Right lobe of liver (tissue), 6 donors: ENCODE data around the gene CD276. TPM values are rescaled to one million over a fixed set of nuclear protein-coding genes. Genes with fewer than 3 reads are reported as not detected.

ENCODE experiments used
- ATAC-seq, 4 donors: fragments of 200-7000 bp; cut with Tn5 transposase; one replicate each; pipeline ENCODE4 v1.9.1; 2020; ENCODE audit warnings: mild to moderate bottlenecking in 4 of 4, moderate library complexity in 4 of 4
- DNase-seq, 3 donors: peaks; one replicate each; pipeline ENCODE4 v3.0.0-alpha.2; 2020
- H3K27ac ChIP-seq, 3 donors: fragments of 200-600 bp; one replicate each; pipeline ENCODE4 v1.8.0; 2022
- H3K27me3 ChIP-seq, 2 donors: fragments of 200-600 bp; one replicate each; pipeline ENCODE4 v1.8.0; 2022
- H3K36me3 ChIP-seq, 4 donors: fragments of 200-600 bp; sonication (generic) in 1 of 4; one replicate each; pipeline versions ENCODE4 v1.5.1 to v1.8.0; 2017 to 2022; ENCODE audit warnings: control low read depth in 1 of 4
- H3K4me1 ChIP-seq, 4 donors: fragments of 200-600 bp; sonication (generic) in 1 of 4; one replicate each; pipeline versions ENCODE4 v1.5.1 to v1.8.0; 2017 to 2022; ENCODE audit warnings: control low read depth in 1 of 4
- H3K4me3 ChIP-seq, 3 donors: fragments of 200-600 bp; one replicate each; pipeline ENCODE4 v1.8.0; 2022
- H3K9me3 ChIP-seq, 4 donors: fragments of 200-600 bp; sonication (generic) in 1 of 4; one replicate each; pipeline versions ENCODE4 v1.5.1 to v1.8.0; 2017 to 2022; ENCODE audit warnings: control low read depth in 1 of 4
- CTCF ChIP-seq, 4 donors: fragments of 200-600 bp in 3 of 4; fragments of 450-650 bp in 1 of 4; IDR thresholded peaks; one replicate each; pipeline versions ENCODE4 v1.5.1 to v1.8.0; 2016 to 2022; ENCODE audit warnings: antibody characterized with exemption in 4 of 4, mild to moderate bottlenecking in 2 of 4
- POLR2A ChIP-seq: fragments of 450-650 bp; IDR thresholded peaks from one replicate; pipeline ENCODE4 v1.6.1; 2017; ENCODE audit warnings: antibody characterized with exemption, mild to moderate bottlenecking
- WGBS: methylation state at CpG from one replicate; pipeline ENCODE4 v1.1.6; 2018; ENCODE audit warnings: low coverage, low lambda C conversion rate; ENCODE audit not compliant: insufficient coverage; ENCODE audit errors: missing lambda C conversion rate; 5-methylcytosine and 5-hydroxymethylcytosine counted together
- intact Hi-C, 2 donors: fragments of 100-400 bp; cut with DNase I; formaldehyde crosslinking; loops; one replicate each; pipeline versions ENCODE4 v1.11.2 to v1.14.1; 2022
- total RNA-seq, 6 experiments: library from RNA; depleted of rRNA in 2 of 6; stranded (reverse); fragments of >200 nt in 2 of 6; fragmentation: NEBNext Ultra II Directional in 3 of 6; extraction: Animal tissue kit (Norgen Biotek cat#: 25700) in 3 of 6; gene quantifications; one replicate each; pipeline versions ENCODE4 v1.1.0 to v1.2.4, GENCODE V29; 2016 to 2023
- donor health status: DM: no; HTN: yes; CAD: no.
- donor health status: DM: no; HTN: no; CAD: no.
- donor health status: DM: no; HTN: no; CAD: no.
- donor health status: DM: no; HTN: yes; CAD: no.
- donor health status: DM: no; HTN: yes; CAD: no.

Gene CD276
- total RNA-seq, 6 experiments from 2014 or later: 18.8 to 56.5 (median 23.8) TPM

GRCh38 chr15:73679964-73680363, 4.2 kb upstream of the CD276 start:
- Histone ChIP-seq H3K27ac (no peak overlapping the region), H3K4me3 (no peak overlapping the region), H3K4me1 (peaks cover 0 to 7% (median 0%) of the 10 kb centered on the region in 4 donors), H3K9me3 (no peaks in the 10 kb centered on the region), H3K27me3 (no peaks in the 10 kb centered on the region), H3K36me3 (no peaks in the 10 kb centered on the region)
- TF ChIP-seq CTCF (IDR thresholded peaks at IDR 0.05) (no peak), POLR2A (no peak)
- ATAC-seq (no peak), DNase-seq (no peak)
- 91% methylated on average over 5 of the region's 6 CpGs for WGBS
- intact Hi-C loops: no loop called here

- TF ChIP-seq POLR2A (no peak), CTCF (IDR thresholded peaks at IDR 0.05) (no peak)
- WGBS: 60% methylated on average over 2 of the region's 2 CpGs
- no peaks in the 10 kb centered on the region for H3K9me3 ChIP-seq
Measured at GRCh38 chr15:73680549-73680948, 3.6 kb upstream of the CD276 start.

GRCh38 chr15:73681063-73681462, 3.1 kb upstream of the CD276 start:
- H3K9me3 ChIP-seq: no peaks in the 10 kb centered on the region
- WGBS: 63% methylated on average over 3 of the region's 3 CpGs
- ATAC-seq (no peak), DNase-seq (no peak)
- no peaks in the 10 kb centered on the region for H3K27me3 ChIP-seq
- H3K4me1 ChIP-seq: peaks cover 0 to 7% (median 0%) of the 10 kb centered on the region in 4 donors
- intact Hi-C loops: no loop called here
- no peak overlapping the region for H3K4me3 ChIP-seq
- no peaks in the 10 kb centered on the region for H3K36me3 ChIP-seq
- no peak overlapping the region for H3K27ac ChIP-seq
- TF ChIP-seq POLR2A (no peak), CTCF (IDR thresholded peaks at IDR 0.05) (no peak)

More at GRCh38 chr15:73680549-73680948, 3.6 kb upstream of the CD276 start:
- intact Hi-C loops: no loop called here
- Histone ChIP-seq H3K4me3 (no peak overlapping the region), H3K36me3 (no peaks in the 10 kb centered on the region), H3K27ac (no peak overlapping the region), H3K27me3 (no peaks in the 10 kb centered on the region), H3K4me1 (peaks cover 0 to 7% (median 0%) of the 10 kb centered on the region in 4 donors)
- ATAC-seq: no peak
- no peak for DNase-seq

- ATAC-seq (no peak), DNase-seq (no peak)
- no peaks in the 10 kb centered on the region for H3K9me3 ChIP-seq
- H3K27ac ChIP-seq: no peak overlapping the region
- 84% methylated on average over 3 of the region's 3 CpGs for WGBS
- H3K4me3 ChIP-seq: no peak overlapping the region
- TF ChIP-seq POLR2A: no peak
- TF ChIP-seq CTCF (IDR thresholded peaks at IDR 0.05): no peak
- intact Hi-C loops: no loop called here
- no peaks in the 10 kb centered on the region for H3K27me3 ChIP-seq
- no peaks in the 10 kb centered on the region for H3K36me3 ChIP-seq
- H3K4me1 ChIP-seq: peaks cover 0 to 7% (median 0%) of the 10 kb centered on the region in 4 donors
Measured at GRCh38 chr15:73681856-73682599, 2.2 kb upstream of the CD276 start.
